A549 (cell line): ENCODE measurements around the gene TBL1X.

Experiments
- CHD2 ChIP-seq: fragments of 150-350 bp; IDR thresholded peaks from 2 replicates; pipeline ENCODE4 v1.6.1; 2014; ENCODE audit warnings: low read length; ENCODE audit not compliant: partially characterized antibody
- CTCF ChIP-seq: fragments of >200 bp; sonication (Bioruptor Twin); formaldehyde crosslinking; IDR thresholded peaks from 3 replicates; pipeline ENCODE4 v1.5.1; 2016
- EP300 ChIP-seq, 2 experiments: fragments of >200 bp; sonication (Bioruptor Twin); formaldehyde crosslinking; IDR thresholded peaks; 2 replicates in 1 of 2; 3 replicates in 1 of 2; pipeline ENCODE4 v1.6.1; 2016 to 2017
- HDAC2 ChIP-seq: fragments of 200-600 bp; sonication (generic); IDR thresholded peaks from 2 replicates; pipeline ENCODE4 v1.6.1; 2016
- JUN ChIP-seq, 2 experiments: fragments of >200 bp; sonication (Bioruptor Twin); formaldehyde crosslinking; IDR thresholded peaks; 2 replicates in 1 of 2; 3 replicates in 1 of 2; pipeline ENCODE4 v1.6.1; 2016 to 2017
- KDM5A ChIP-seq: fragments of 200-600 bp; sonication (generic); IDR thresholded peaks from 2 replicates; pipeline ENCODE4 v1.6.1; 2016; ENCODE audit warnings: antibody characterized with exemption, mild to moderate bottlenecking
- MAX ChIP-seq: IDR thresholded peaks from 2 replicates; pipeline ENCODE4 v1.6.1; 2012
- MYC ChIP-seq: IDR thresholded peaks from 2 replicates; pipeline ENCODE4 v1.6.1; 2012; ENCODE audit warnings: mild to moderate bottlenecking, inconsistent platforms, low read length, improper control_type of control experiment, borderline replicate concordance
- POLR2A ChIP-seq: IDR thresholded peaks from 2 replicates; pipeline ENCODE4 v1.6.1; 2012; ENCODE audit warnings: mild to moderate bottlenecking, low read length
- POLR2AphosphoS2 ChIP-seq: conservative IDR thresholded peaks from 2 replicates; pipeline ENCODE4 v1.6.1; 2012; ENCODE audit warnings: low read length, improper control_type of control experiment, inconsistent platforms
- REST ChIP-seq: fragments of 200-600 bp; sonication (generic); IDR thresholded peaks from 2 replicates; pipeline ENCODE4 v1.6.1; 2016; ENCODE audit warnings: antibody characterized with exemption, mild to moderate bottlenecking, moderate library complexity
- SREBF2 ChIP-seq: fragments of 450-650 bp; IDR thresholded peaks from 2 replicates; pipeline ENCODE4 v1.6.1; 2014; ENCODE audit warnings: mild to moderate bottlenecking, moderate library complexity
- ZC3H11A ChIP-seq: fragments of 450-650 bp; IDR thresholded peaks from 2 replicates; pipeline ENCODE4 v1.6.1; 2014; ENCODE audit warnings: antibody characterized with exemption, mild to moderate bottlenecking
- ZFP36 ChIP-seq: fragments of 450-650 bp; IDR thresholded peaks from 2 replicates; pipeline ENCODE4 v1.6.1; 2014; ENCODE audit warnings: borderline replicate concordance; ENCODE audit not compliant: partially characterized antibody

GRCh38 chrX:9489234-9489633 is 24.4 kb downstream of the TBL1X start:
- TF ChIP-seq KDM5A (no peak), CHD2 (no peak), HDAC2 (no peak), CTCF (no peak), POLR2A (no peak), SREBF2 (no peak), ZC3H11A (no peak), MYC (no peak), ZFP36 (no peak), EP300 (IDR thresholded peaks at IDR 0.05) (no peak), JUN (IDR thresholded peaks at IDR 0.05) (no peak), REST (no peak), POLR2AphosphoS2 (no peak), MAX (no peak)
